DND-41 (cell line): ENCODE measurements around the gene THRA.

Experiments used
- ATAC-seq: fragments of 200-7000 bp; cut with Tn5 transposase; 3 replicates; pipeline ENCODE4 v1.9.1; 2021; ENCODE audit warnings: low read depth; ENCODE audit not compliant: insufficient read depth
- DNase-seq: peaks from one replicate; pipeline ENCODE4 v3.0.0-alpha.2; 2020
- H2AFZ ChIP-seq: 2 replicates; pipeline ENCODE4 v1.6.0; 2012; ENCODE audit warnings: low read depth, low read length
- H3K27ac ChIP-seq: 2 replicates; pipeline ENCODE4 v1.5.1; 2012; ENCODE audit warnings: low read length, inconsistent platforms
- H3K27me3 ChIP-seq: fragments of 200-600 bp; sonication (generic); 2 replicates; pipeline ENCODE4 v1.6.0; 2012; ENCODE audit warnings: low read length, mild to moderate bottlenecking, inconsistent platforms; ENCODE audit not compliant: insufficient read depth, poor library complexity
- H3K36me3 ChIP-seq: 2 replicates; pipeline ENCODE4 v1.5.1; 2012; ENCODE audit warnings: low read length, inconsistent platforms; ENCODE audit not compliant: insufficient read depth
- H3K4me1 ChIP-seq: 2 replicates; pipeline ENCODE4 v1.5.1; 2012; ENCODE audit warnings: mild to moderate bottlenecking, low read length; ENCODE audit not compliant: insufficient read depth
- H3K4me2 ChIP-seq: 2 replicates; pipeline ENCODE4 v1.6.0; 2012; ENCODE audit warnings: mild to moderate bottlenecking, moderate library complexity, low read length, inconsistent platforms; ENCODE audit not compliant: insufficient read depth
- H3K4me3 ChIP-seq, 2 experiments: fragments of 200-600 bp in 1 of 2; shearing (Covaris generic) in 1 of 2; 2 replicates each; pipeline ENCODE4 v1.5.1; 2012 to 2016; ENCODE audit warnings: inconsistent platforms in 2 of 2, low read length in 2 of 2, mild to moderate bottlenecking in 2 of 2, low read depth in 1 of 2, moderate library complexity in 1 of 2
- H3K79me2 ChIP-seq: 2 replicates; pipeline ENCODE4 v1.6.0; 2012; ENCODE audit warnings: low read length, inconsistent platforms; ENCODE audit not compliant: insufficient read depth
- H3K9ac ChIP-seq: 2 replicates; pipeline ENCODE4 v1.6.0; 2012; ENCODE audit warnings: low read depth, mild to moderate bottlenecking, inconsistent platforms, low read length, moderate library complexity
- H3K9me3 ChIP-seq: 2 replicates; pipeline ENCODE4 v1.5.1; 2012; ENCODE audit warnings: low read length, moderate library complexity, mild to moderate bottlenecking, inconsistent platforms; ENCODE audit not compliant: insufficient read depth, severe bottlenecking
- H4K20me1 ChIP-seq: 2 replicates; pipeline ENCODE4 v1.6.0; 2012; ENCODE audit warnings: low read length; ENCODE audit not compliant: insufficient read depth
- CTCF ChIP-seq: IDR thresholded peaks from 2 replicates; pipeline ENCODE4 v1.5.1; 2012; ENCODE audit warnings: borderline replicate concordance, low read length, moderate library complexity, mild to moderate bottlenecking; ENCODE audit not compliant: poor library complexity, severe bottlenecking; ENCODE audit errors: extremely low read depth
- EZH2 ChIP-seq: IDR thresholded peaks from 3 replicates; pipeline ENCODE4 v1.6.1; 2012; ENCODE audit warnings: borderline replicate concordance, low read depth, mild to moderate bottlenecking, moderate library complexity, low read length, inconsistent platforms; ENCODE audit not compliant: severe bottlenecking

THRA gene

DNA sequence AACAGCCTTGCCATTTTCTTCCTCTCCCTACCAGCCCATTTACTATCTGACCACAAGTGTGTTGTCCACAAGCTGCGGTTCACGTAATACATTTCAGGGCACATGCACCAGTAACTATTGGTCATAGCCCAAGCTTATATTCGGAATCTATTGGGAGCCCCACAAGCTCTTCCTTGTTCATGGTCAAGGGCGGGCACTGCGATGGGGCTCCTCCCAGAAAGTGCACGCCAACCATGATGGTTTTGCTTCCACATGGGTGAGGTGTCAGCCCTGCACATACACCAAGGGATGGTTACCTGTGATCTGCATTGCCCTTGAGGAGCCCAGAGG lies 12.1 kb downstream of the THRA start:
- Histone ChIP-seq H3K9me3 (no peaks in the 10 kb centered on the region), H3K36me3 (peaks cover 42% of the 10 kb centered on the region), H3K4me3 (no peak overlapping the region), H3K4me2 (no peak overlapping the region), H2AFZ (no peak overlapping the region), H3K79me2 (peaks cover 16% of the 10 kb centered on the region), H3K27me3 (no peaks in the 10 kb centered on the region), H3K9ac (no peak overlapping the region), H3K4me1 (peaks cover 9% of the 10 kb centered on the region), H4K20me1 (peaks cover 25% of the 10 kb centered on the region), H3K27ac (no peak overlapping the region)
- DNase-seq = no peak
- no peak for ATAC-seq
- TF ChIP-seq CTCF = no peak
- no peak for TF ChIP-seq EZH2

GRCh38 chr17:40075201-40075941 lies 12.6 kb downstream of the THRA start:
- peak; percentile 79 for ATAC-seq

DNA sequence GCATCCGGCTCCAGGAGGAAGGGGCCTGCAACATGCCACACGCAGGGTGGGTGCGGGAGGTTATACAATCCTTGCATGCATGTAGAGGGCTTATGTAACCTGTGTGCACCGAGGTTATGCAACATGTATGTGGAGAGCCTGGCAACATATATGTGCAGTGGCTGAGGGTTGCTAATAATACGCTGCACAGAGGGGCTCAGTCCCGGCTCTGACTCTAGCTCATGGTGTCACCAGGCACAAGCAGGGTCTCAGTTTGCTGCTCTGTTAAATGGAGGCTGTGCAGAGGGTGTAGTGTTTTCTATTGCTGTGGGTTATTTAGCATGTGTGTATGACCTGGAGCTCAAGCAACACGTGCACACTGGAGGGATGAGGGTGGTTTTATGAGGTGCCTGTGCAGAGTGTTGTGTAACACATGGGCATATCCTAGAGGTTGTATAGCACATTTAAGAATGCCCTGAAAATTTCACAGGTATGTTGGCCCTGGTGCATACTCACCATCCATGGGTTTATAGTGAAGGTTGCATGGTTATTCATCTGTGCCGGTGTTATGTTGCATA lies 13.3 kb downstream of the THRA start:
- H3K4me2 ChIP-seq = no peak overlapping the region

More at GRCh38 chr17:40075201-40075941, 12.6 kb downstream of the THRA start:
- Histone ChIP-seq H3K4me3 (no peak overlapping the region), H3K36me3 (peaks cover 42% of the 10 kb centered on the region), H4K20me1 (peaks cover 25% of the 10 kb centered on the region), H3K9me3 (no peaks in the 10 kb centered on the region), H3K9ac (no peak overlapping the region), H3K27me3 (no peaks in the 10 kb centered on the region), H3K27ac (peak overlapping the region; percentile 58; the same call in 1 of the 2 replicates), H3K79me2 (peaks cover 11% of the 10 kb centered on the region), H3K4me2 (no peak overlapping the region), H3K4me1 (peaks cover 4% of the 10 kb centered on the region), H2AFZ (no peak overlapping the region)
- peak; percentile 69 for DNase-seq
- TF ChIP-seq CTCF = peak; percentile 91
- no peak for TF ChIP-seq EZH2

More for the DNA sequence above, 13.3 kb downstream of the THRA start:
- TF ChIP-seq CTCF (no peak), EZH2 (no peak)
- Histone ChIP-seq H3K9me3 (no peaks in the 10 kb centered on the region), H3K4me3 (no peak overlapping the region), H3K27me3 (no peaks in the 10 kb centered on the region), H2AFZ (no peak overlapping the region), H3K27ac (peak overlapping the region; percentile 58; the same call in 1 of the 2 replicates), H3K36me3 (peaks cover 42% of the 10 kb centered on the region), H3K9ac (no peak overlapping the region), H4K20me1 (peaks cover 25% of the 10 kb centered on the region), H3K4me1 (no peaks in the 10 kb centered on the region), H3K79me2 (peaks cover 5% of the 10 kb centered on the region; the same call in 1 of the 2 replicates)
- DNase-seq (no peak), ATAC-seq (no peak)
